Measurements from ENCODE around the gene UTP15.

UTP15 gene

GRCh38 chr5:73619606-73620333, 54.2 kb downstream of the UTP15 start:
- no peak for FAIRE-seq
- no peak for DNase-seq (ENCODE audit: extremely low spot score, insufficient read length, low read depth)

DNA sequence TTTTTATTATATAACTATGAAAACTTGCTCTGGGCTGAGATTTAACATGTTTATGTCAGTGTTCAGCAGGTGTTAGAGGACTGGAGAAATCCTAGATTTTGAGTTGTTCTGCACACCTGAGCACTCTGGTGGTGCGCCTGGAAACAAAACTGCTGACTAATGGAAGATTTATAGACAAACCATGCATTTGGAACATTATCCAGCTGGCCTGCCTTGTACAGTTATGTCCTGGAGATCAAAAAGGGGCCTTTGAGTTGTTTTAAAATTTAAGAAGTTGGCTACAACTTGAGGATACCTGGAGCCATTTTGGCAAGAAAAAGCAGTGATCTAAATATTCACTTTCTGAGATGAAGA, 54.8 kb downstream of the UTP15 start:
- no peak for FAIRE-seq

GRCh38 chr5:73623060-73623459, 57.5 kb downstream of the UTP15 start:
- no peak for DNase-seq (ENCODE audit: extremely low spot score, insufficient read length, low read depth)
- FAIRE-seq = no peak

More for the DNA sequence above, 54.8 kb downstream of the UTP15 start:
- DNase-seq (ENCODE audit: extremely low spot score, insufficient read length, low read depth) = no peak

DNA sequence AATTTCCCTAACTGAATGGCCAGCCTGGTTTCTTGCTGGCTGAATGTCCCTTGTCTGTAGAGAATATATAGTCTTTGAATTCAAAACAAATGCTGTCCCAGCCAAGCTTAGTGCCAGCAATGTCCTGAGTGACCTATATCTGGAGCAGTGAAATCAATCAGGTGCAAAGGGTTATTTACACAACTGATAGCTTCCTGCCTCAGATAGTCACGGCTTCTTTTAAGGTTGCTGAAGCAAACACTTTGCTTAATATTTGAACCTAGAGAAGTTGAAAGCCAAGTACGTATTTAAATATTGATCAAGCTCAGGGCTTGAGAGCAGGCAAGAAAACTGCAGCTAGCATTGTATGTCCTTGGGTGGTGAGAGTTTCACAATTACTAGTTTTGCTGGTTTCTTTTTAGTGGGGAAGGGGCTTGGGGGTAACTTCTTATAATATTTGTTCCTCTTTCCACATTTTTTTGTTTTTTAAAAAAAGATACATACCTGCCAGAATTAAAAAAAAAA, 58.4 kb downstream of the UTP15 start:
- FAIRE-seq (no peak), DNase-seq (ENCODE audit: extremely low spot score, insufficient read length, low read depth) (no peak)

GRCh38 chr5:73624888-73625287, 59.3 kb downstream of the UTP15 start:
- FAIRE-seq (no peak), DNase-seq (ENCODE audit: extremely low spot score, insufficient read length, low read depth) (no peak)

- FAIRE-seq (no peak), DNase-seq (ENCODE audit: extremely low spot score, insufficient read length, low read depth) (no peak)
Observed at GRCh38 chr5:73625372-73625943, 59.9 kb downstream of the UTP15 start.

- no peak for FAIRE-seq
- DNase-seq (ENCODE audit: extremely low spot score, insufficient read length, low read depth) = peak; percentile 23
Observed at GRCh38 chr5:73625944-73626811, 60.6 kb downstream of the UTP15 start, which contains the start of gene ARHGEF28. TSS of gene ARHGEF28 (plus strand) at chr5:73626196. CDS start at chr5:73684852, 58,656 bp downstream.

DNA sequence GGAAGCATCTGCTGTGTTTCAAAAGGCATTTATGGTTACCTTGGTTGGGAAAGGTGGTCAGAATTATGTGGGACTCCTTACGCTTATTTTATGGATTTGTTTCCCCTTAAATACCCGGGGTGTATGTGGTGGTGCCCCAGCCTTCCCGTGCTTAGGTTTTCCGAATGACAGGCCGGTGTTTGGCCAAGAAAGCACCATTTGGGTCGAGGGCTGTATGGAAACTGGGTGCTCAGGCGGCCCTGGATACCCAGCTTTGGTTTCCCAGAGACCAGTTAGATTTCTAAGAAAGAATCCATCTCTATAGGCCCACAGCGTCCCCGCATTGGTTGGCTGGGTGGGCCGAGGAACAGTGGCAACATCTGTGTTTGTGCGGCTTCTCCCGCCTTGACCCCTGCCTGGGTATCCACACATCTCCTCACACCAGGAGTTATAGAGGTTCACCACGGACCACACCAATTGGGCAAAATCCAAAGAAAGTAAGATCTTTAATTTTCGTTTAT, 61.3 kb downstream of the UTP15 start:
- FAIRE-seq = no peak
- DNase-seq (ENCODE audit: extremely low spot score, insufficient read length, low read depth) = no peak

DNA sequence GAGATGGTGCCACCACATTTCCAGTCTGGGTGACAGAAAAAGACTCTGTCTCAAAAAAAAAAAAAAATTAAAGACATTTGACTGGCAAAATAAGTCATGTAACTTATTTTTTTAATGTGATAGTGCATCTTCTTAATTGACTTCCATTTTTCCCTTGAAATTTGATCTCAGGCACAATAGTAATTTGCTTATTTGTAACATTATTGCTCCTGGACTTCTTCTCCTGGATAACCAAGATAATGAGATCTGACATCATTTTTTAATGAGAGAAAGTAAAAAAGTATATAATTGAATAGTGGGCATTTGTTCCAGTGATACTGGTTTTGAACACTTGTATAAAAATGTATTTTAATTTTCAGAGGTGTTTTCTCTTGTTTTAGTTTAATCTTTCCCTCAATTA, 63.9 kb downstream of the UTP15 start:
- FAIRE-seq (no peak), DNase-seq (ENCODE audit: extremely low spot score, insufficient read length, low read depth) (no peak)

DNA sequence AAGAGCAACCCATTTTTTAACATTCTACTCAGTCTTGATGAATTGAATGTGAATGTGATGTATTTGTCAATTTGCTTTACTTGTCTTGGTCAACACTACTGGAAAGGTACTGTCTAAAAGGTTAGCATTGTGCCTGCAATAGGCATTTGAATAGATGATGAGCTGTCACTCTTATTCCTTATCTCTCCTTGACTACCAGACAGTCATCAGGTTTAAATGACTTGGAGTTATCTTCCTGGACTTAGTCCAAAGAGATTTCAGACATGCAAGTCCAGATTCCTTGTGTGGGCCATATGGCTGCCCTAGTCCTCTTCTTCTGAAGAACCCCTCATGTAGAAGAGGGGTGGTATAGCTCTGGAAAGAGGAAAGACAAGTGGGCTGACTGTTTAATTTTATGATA, 65.2 kb downstream of the UTP15 start:
- DNase-seq (ENCODE audit: extremely low spot score, insufficient read length, low read depth) = no peak
- FAIRE-seq = no peak

GRCh38 chr5:73631500-73631899, 66.0 kb downstream of the UTP15 start:
- FAIRE-seq = no peak
- no peak for DNase-seq (ENCODE audit: extremely low spot score, insufficient read length, low read depth)
